NCI-H524 treated with DMSO at 0.1 percent for 48 hours (cell line): Measurements from ENCODE around the gene GPHA2.

ENCODE experiments used
- DNase-seq: peaks from one replicate; lab custom pipeline; 2025; lab: John Stamatoyannopoulos, UW

Gene GPHA2

GRCh38 chr11:64930340-64930739, 5.4 kb downstream of the GPHA2 start:
- no peak for DNase-seq

DNA sequence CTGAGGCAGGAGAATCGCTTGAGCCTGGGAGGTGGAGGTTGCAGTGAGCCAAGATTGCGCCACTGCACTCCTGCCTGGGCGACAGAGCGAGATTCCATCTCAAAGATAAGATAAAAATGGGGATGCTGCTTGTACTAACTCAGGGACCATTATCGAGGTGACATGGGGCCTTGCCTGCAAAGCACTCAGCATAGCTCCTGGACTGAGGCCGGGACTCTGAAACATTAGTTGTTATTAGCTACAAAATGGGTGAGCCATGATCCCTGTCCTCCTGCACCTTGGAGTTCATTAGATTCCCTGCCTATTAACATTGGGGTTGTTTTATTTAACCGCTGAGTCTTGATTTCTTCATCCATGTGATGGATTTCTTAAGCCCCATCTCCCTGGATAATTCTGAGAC, 6.1 kb downstream of the GPHA2 start:
- no peak for DNase-seq

- DNase-seq: no peak
These were observed 6.7 kb downstream of the GPHA2 start for GRCh38 chr11:64928957-64929356.

- DNase-seq: no peak
These were observed 9.0 kb downstream of the GPHA2 start for GRCh38 chr11:64926689-64927088.

DNA sequence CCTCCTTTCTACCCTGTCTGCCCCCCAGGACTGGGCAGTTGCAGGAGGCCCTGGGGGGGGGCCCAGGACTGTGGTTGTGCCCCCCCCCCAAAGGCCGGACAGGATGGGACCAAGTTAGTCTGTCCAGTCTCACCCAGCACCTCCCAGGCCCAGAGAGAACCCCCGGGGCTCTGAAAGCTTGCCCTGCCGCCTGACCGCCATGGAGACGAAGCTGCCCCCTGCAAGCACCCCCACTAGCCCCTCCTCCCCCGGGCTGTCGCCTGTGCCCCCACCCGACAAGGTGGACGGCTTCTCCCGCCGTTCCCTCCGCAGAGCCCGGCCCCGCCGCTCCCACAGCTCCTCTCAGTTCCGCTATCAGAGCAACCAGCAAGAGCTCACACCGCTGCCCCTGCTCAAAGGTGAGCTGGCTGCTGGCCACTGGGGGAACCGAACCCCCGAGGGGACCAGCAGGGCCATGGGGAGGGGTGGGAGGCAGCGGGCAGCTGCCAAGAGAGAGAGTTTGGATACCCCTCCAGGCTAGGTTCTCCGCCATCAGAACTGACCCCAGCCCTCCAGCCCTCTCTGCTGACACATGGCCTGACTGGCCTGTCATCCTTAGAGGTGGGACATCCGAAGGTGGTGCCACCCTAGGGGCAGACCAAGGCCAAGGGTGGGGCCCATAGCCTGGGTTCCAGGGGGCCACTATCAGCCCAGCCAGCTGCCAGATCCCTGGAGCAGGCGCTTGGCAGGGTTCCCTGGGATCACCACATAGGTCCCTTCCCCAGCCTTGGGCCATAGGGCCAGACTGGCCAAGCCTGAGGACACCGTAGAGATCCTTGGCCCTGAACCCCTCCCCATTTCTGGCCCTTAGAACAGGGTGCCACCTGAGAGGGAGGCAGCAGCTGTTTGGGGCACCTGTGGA, 9.9 kb downstream of the GPHA2 start:
- DNase-seq: no peak

DNA sequence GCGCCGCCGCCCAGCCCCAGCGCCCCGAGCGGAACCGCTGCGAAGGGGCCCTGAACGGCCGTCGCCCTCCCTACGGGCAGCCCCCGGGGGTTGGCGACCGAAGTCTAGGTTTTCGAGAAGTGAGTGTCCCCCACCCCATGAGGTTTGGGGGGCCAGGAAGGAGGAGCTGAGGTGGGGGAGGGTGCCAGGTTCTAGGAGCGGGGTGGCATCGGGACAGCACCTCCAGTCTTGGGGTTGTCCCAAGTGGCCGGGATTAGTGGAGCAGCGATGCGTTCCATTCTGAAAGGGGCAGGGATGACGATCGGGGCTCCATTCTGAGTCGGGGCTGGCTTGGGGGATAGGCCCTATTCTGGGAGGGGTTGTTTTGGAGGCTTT, 10.8 kb downstream of the GPHA2 start:
- DNase-seq: no peak

DNA sequence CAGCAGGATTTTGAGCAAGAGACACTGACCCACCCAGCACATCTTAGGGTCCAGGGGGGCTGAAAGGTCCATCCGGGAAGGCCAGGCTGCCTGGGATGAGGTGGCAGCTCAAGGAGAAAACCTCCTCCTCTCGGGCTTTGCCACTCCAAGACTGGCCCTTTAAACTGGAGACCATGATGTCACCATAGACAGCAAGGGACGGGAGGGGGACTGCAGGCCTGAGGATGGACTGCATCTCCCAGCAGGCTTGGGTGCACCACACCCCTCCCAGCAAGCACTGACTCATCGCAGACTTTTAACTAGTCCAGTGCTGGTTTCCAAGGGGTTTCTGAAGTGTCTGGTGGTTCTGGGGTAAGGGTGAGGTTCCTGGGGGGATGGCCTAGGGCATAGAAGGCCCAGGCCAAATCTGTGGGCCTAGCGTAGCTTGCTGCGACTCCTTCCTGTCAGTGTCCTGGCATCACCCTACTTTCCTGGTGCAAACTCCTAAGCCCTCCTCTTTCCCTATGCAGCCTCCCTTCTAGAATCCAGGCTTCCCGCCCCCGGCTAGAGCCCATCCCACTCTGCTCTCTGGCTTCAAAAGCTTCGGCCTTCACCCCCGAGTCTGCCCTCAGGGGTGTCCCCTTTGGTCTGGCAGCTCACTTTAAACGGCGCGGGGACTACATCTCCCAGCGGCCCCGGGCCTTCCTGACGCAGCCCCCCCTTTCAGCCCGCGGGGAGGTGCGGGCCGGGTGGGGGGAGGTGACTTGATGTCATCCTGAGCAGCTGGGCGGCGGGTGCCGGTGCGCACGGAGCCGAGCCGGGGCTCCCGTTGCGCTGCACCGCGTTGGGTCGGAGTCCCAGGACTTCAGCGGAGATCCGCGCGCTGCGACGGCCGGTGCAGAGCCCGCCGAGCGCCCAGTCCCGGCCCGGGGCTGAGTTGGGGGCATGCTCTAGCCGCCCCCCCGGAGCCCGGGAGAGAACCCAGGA, 11.5 kb downstream of the GPHA2 start, which contains the start of gene PPP2R5B:
PPP2R5B (plus strand) TSS at position 746 of the 966 bp plus-strand sequence. CDS start 1,046 bp downstream, outside the sequence.
- DNase-seq: peak; percentile 14

DNA sequence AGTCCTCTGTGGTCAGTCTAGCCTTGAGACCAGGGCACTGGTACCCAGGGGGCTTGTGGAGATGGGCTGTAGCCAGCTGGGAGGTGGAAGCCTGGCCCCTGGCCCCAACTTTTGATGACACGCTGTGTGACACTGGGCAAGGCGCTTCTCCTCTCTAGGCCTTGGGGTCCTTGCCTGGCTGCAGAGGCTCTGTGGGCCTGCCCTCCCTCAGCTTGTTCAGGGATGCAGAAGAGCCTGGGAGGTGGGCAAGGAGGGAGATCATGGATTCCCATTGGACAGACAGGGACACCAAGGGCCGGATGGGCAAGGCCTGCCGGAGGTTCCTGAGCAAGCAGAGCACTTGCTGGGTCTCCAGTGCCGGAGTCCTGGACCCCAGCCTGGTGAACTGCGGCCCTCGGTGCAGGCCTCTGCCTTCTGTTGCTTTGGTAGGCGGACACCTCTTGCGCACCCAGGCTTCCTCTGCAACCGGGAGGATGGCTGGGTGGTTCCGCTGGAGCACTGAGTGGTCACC, 12.5 kb downstream of the GPHA2 start:
- DNase-seq: no peak

GRCh38 chr11:64921384-64921783, 14.3 kb downstream of the GPHA2 start:
- DNase-seq: no peak

DNA sequence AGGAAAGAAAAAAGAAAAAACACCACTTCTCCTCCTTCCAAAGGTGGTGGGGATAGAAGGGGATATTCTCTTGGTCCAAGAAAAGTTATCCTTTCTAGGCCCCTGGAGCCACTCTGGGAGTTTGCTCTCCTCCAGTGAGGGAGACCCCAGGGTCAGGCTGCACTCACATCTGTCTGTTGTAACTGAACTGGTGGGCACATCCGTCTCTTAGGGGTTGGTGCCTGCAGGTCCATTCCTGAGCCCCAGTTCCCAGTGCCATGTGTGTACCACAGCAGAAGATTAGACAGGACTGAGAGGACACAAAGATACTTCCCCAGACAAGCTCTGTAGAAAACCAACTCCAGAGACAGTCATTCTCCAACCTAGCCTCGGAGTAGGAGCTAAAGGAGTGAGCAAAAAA, 15.6 kb downstream of the GPHA2 start:
- DNase-seq: no peak

DNA sequence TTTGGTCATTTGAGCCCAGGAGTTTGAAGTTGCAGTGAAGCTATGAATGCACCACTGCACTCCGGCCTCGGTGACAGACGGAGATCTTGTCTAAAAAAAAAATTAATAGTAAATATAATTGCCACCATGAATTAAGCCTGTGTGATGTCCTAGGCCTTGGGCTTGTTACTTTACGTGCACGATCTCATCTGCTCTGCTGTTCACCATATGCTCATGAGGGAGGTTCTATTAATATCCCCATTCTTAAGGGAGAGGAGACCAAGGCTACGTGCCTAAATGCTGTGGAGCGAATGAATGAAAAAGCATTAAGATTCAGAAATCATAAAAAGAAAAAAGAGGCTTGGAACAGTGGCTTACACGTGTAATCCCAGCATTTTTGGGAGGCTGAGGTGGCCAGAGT, 16.1 kb downstream of the GPHA2 start:
- DNase-seq: no peak

- no peak for DNase-seq
These were observed 17.7 kb downstream of the GPHA2 start for GRCh38 chr11:64918017-64918416.

DNA sequence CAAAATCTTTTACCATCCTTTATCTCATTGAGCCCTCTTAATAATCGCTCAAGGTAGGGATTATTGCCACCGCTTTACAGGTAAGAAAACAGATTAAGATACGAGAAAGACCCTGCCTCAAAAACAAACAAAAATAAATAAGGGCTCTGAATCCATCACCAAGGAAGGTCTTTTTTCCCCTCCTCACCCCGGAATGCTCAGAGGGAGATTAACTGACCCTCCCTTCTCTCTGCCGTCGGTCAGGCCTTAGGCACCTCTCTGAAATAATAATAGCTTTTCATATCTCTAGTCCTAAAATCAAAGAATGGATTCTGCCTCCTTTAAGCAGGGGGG, 18.1 kb downstream of the GPHA2 start:
- no peak for DNase-seq

DNA sequence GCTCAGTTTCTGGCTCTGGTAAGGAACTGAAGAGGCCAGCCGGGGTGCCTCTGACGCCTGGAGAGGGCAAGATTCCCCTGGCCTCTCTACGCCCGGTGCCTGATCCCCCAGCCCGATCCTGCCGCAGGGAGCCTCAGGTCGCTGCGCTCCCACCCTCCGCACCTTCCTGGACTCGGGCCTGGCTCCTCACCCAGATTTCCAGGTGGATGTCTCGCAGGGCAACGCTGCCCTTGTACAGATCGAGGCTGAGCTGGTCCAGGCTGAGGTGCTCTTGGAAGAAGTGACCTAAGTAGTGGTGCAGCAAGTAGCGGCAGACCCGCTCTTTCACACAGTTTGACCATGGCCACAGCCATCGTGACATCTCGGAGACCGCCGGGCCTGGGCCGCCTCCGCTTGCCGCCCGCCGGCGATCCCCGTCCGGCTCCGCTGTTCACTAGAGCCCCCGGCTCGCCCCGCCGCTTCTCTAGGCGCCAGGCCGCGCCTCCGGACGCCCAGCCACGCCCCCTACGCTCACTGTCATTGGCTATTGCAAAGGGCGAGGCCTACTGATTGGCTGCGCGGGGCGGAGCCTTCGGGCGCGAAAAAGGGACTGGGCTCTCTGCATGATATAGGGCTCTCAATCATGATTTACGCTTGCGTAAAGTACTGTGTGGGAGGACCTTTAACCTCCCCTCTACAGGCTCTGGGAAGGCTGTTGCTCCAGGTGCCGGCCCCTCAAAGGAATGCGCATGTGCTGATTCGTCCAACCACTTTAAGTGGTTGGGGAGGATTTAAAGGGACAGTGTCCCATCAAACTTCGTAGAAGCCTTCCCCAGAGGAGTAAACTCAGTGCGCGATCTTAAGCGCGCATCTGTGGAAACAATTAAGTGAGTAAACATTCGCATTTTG, 18.7 kb downstream of the GPHA2 start, which contains the start of gene ATG2A:
ATG2A (minus strand) TSS at position 435 of the 888 bp plus-strand sequence; CDS start at position 361, 74 bp downstream.
- DNase-seq: peak; percentile 98

DNA sequence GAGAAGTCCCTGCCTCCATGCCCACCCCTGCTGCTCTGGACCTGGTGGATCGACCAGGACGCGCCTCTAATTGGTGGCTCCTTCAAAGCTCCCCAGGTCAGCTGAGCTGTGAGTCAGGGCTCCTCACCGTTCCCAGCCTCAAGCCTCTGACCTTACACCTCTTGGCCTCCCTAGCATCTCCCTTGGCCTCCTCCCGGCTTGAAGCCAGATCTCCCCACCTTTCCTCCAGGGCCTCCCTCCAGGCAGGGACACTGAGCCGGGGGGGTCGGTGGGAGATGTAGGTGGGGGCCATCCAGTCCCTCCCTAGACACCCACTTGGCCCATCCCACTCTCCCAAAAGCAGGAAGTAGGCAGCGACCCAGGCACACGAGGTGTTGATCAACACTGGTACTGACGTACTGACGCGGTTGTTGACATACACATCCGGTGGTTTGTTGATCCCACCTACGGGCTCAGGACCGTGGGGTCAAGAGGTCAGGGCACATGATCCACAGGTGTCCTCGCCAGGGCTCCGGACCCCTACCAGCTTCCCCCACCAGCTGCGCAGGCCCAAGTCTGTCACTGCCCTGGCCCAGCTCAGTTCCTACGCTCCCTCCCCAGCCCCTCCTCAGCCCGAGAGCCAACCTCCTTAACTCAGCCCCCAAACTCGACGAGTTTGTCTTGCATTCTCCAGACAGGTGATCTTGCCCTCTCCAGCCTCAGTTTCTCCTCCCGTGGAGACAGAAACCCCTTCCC, 19.5 kb downstream of the GPHA2 start:
- no peak for DNase-seq

- no peak for DNase-seq
These were observed 20.3 kb downstream of the GPHA2 start for GRCh38 chr11:64915376-64915887.

- DNase-seq: no peak
These were observed 21.6 kb downstream of the GPHA2 start for GRCh38 chr11:64914123-64914522.

GRCh38 chr11:64913171-64913727, 22.4 kb downstream of the GPHA2 start:
- no peak for DNase-seq

- no peak for DNase-seq
These were observed 24.0 kb downstream of the GPHA2 start for GRCh38 chr11:64911689-64912088.

- DNase-seq: no peak
These were observed 24.6 kb downstream of the GPHA2 start for GRCh38 chr11:64911142-64911541.
